Measurements from ENCODE around the gene TEF.

- TF ChIP-seq CTCF (conservative IDR thresholded peaks at IDR 0.05) (no peak), EZH2 (IDR thresholded peaks at IDR 0.05; ENCODE audit: low read depth) (no peak)
Observed at GRCh38 chr22:41394012-41394356, 12.2 kb downstream of the TEF start.
